Stimulated activated CD8-positive, alpha-beta memory T cell treated with anti-CD3 and anti-CD28 coated beads, Interleukin-15, amount 100 ng/mL, for 4 hours (primary cell): ENCODE measurements around the gene VTI1A.
"Not testable (repeated sequence)": the region's sequence is repeated elsewhere in the genome, so short reads cannot be mapped to it uniquely, and the experiment has no call there.

Experiments used
- DNase-seq, 2 donors: peaks; one replicate each; pipeline ENCODE4 v3.0.0-alpha.2; 2020; ENCODE audit warnings: low read depth in 2 of 2

Gene VTI1A

GRCh38 chr10:112721080-112721698 is 274.2 kb downstream of the VTI1A start:
- no peak for DNase-seq

DNA sequence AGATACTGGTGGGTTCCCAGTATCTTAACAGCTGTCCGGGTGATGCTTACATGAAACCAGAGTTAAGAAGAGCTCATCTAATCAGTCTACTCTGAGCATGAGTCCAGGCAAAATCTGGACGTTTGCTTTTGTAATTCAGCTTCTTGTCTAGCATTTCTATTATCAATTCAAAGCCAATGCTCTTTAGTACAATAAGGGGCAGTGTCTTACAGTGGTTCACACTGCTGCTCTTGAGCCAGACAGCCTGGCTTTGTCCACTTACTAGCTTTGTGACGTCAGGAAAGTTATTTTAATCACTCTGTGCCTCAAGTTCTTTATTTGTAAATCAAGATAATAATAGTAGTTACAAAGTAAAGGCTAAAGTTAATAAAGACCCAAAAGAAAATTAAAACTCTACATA is 275.7 kb downstream of the VTI1A start:
- no peak for DNase-seq

DNA sequence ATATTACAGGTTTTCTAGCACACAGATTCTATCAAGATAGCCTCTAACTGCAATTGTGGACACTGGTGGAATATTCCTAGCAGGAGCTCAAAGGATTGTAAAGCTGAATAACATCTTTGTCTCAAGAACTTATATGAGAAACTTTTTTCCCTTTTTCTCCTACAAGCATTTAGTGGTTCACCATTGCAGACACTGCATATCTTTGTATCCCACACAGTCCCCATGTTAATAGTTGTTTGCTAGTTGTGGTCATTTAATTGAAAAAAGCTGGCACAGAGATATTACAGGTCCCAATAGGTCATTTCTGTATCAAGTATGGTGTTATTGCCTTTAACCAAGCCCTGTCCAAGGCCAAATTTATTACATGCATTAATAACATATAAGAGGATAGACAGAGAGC is 276.9 kb downstream of the VTI1A start:
- DNase-seq = no peak

GRCh38 chr10:112724404-112724991 is 277.5 kb downstream of the VTI1A start:
- no peak for DNase-seq

DNA sequence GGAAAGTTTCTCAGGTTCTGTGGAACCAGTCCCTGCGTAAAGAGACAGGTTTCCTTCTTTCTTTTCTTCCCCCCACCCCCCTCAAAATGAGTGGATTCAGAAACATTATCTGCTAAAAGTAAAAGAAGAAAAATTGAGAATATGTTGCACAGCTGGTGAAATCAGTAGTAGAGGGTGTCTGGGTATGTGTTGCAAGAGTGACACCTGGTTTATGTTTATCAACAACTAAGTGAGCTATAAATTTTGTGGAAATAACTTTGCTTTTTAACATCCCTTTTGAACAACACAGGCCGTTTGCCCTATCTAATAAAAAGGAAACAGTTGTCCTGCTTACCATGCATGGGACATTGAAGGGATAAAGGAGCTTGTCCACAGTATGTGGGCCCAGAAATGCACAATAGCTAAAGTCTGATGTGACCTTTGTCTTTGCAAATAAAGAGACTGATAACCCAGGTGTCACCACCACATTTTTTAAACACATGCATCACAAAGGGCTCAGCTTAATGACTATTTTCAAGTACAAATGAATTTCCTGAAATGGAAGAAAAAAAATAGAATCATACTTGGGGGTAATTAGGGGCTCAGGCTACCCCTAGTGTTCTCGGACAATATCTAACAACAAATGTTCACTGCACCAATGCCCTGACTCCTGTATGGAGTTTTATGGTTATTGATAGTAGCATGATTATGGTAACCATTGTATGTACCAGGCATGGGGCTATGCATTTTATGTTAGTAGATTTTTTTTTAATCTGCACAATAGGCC is 281.3 kb downstream of the VTI1A start:
- DNase-seq = no peak

DNA sequence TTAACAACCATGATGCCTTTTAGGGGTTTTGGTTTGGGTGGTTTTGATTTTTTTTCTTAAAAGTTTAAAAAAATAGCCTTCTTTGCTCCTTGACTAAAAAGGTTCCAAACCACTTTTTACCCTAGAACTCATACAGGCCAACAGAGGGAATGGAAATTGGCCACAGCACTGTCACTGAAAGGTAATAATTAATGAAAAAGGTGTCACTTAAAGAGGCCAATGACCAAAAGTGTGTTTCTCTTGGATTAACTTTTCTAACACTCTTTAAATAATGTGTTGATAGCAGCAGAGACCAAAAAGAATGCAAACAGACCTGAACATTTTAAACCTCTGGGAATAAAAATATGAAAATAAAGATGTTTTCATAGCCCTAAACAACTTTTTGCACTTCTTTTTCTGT is 282.0 kb downstream of the VTI1A start:
- DNase-seq = no peak

GRCh38 chr10:112731450-112731849 is 284.4 kb downstream of the VTI1A start:
- DNase-seq = not testable (repeated sequence)

- no peak for DNase-seq
Observed at GRCh38 chr10:112732277-112732921, 285.4 kb downstream of the VTI1A start.

- no peak for DNase-seq
Observed at GRCh38 chr10:112735041-112735695, 288.2 kb downstream of the VTI1A start.

GRCh38 chr10:112738606-112739591 is 291.9 kb downstream of the VTI1A start:
- no peak for DNase-seq

DNA sequence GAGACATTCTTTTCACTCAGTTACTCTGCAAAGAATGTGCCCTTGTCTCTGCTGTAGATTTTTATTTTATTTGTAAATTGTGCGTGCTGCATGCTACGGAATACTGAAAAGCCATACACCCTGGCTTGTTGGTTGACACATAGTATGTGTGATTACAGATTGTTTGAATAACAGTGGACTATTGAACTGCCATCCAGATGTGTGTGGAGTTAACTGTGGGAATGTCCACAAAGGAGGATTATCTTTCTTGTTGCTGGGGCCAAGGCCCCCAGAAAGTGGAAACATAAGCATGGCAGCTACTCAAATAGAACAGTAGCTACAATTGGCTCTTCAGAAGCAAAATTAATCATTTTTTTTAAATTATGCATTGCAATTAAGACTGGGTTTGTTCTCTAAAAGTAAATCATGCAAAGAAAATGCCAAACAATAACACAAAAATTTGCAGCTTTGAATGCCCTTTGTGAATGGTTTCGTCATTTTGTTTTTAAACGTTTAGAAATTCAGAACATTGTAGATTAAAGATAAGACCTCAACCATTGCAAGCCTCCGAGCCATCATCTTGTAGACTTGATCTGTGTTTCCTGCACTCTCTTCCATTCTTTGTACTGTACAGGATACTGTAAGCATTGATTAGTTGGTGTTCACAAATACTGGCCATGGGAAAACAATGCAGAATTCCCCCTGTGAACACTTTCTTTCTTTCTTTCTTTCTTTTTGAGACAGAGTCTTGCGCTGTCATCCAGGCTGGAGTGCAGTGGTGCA is 292.8 kb downstream of the VTI1A start:
- no peak for DNase-seq

- no peak for DNase-seq
Observed at GRCh38 chr10:112741830-112742402, 294.9 kb downstream of the VTI1A start.

- DNase-seq = no peak
Observed at GRCh38 chr10:112744181-112745096, 297.4 kb downstream of the VTI1A start.

- no peak for DNase-seq
Observed at GRCh38 chr10:112746329-112746728, 299.3 kb downstream of the VTI1A start.

- DNase-seq = no peak
Observed at GRCh38 chr10:112750427-112751167, 303.6 kb downstream of the VTI1A start.

- no peak for DNase-seq
Observed at GRCh38 chr10:112751651-112752050, 304.6 kb downstream of the VTI1A start.

DNA sequence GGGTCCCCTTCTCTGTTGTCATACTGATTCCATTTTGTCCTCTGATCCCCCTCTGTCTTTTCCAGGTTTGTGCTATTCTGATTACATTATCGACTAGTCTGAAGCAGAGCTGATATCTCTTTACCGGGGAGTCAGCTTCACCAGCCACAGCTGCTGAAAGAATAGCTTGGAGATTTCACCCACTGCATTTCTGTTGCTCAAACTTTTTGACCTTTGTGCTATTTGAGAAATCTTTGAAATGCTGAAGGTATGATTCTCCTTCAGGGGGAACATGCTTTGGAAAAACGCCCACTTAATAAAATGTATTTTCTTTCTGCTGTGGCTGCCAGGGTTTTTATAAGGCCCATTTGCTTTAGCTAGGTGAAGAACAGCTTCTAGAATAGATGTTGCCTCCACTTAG is 305.3 kb downstream of the VTI1A start:
- DNase-seq = no peak

- DNase-seq = no peak
Observed at GRCh38 chr10:112753961-112754411, 307.0 kb downstream of the VTI1A start.
